K562 (cell line): ENCODE results near the gene WDR20. TPM values are rescaled to one million over a fixed set of nuclear protein-coding genes. Genes with fewer than 3 reads are reported as not detected.

Experiments
- ARID2 ChIP-seq: fragments of 450-650 bp; IDR thresholded peaks from 2 replicates; pipeline ENCODE4 v1.6.1; 2017; ENCODE audit warnings: antibody characterized with exemption, mild to moderate bottlenecking
- HDAC8 ChIP-seq: fragments of 450-650 bp; IDR thresholded peaks from 2 replicates; pipeline ENCODE4 v1.6.1; 2016; ENCODE audit warnings: mild to moderate bottlenecking, missing genetic modification characterization, moderate library complexity, missing compliant biosample characterization
- LCOR ChIP-seq: sonication (generic); formaldehyde crosslinking; IDR thresholded peaks from 2 replicates; pipeline ENCODE4 v1.8.0; 2022; ENCODE audit warnings: mild to moderate bottlenecking, missing genetic modification reagents
- LEF1 ChIP-seq: fragments of 450-650 bp; IDR thresholded peaks from 2 replicates; pipeline ENCODE4 v1.6.1; 2016; ENCODE audit warnings: mild to moderate bottlenecking
- MGA ChIP-seq: fragments of 450-650 bp; IDR thresholded peaks from 2 replicates; pipeline ENCODE4 v1.6.1; 2016; ENCODE audit warnings: mild to moderate bottlenecking, moderate library complexity
- NCOA2 ChIP-seq, 2 experiments: fragments of 450-650 bp; IDR thresholded peaks; 2 replicates each; pipeline ENCODE4 v1.6.1; 2018; ENCODE audit warnings: mild to moderate bottlenecking in 2 of 2, moderate library complexity in 1 of 2; ENCODE audit not compliant: partially characterized antibody in 2 of 2
- ZNF165 ChIP-seq: fragments of 250-450 bp; sonication (Bioruptor Pico); IDR thresholded peaks from 2 replicates; pipeline ENCODE4 v1.4.0; 2020; ENCODE audit warnings: borderline replicate concordance
- ZNF217 ChIP-seq: sonication (generic); formaldehyde crosslinking; IDR thresholded peaks from 2 replicates; pipeline ENCODE4 v1.8.0; 2022; ENCODE audit warnings: mild to moderate bottlenecking, missing genetic modification reagents
- polyA plus RNA-seq, 8 experiments: library from polyadenylated mRNA; depleted of rRNA in 4 of 8; stranded (reverse) in 5 of 8; unstranded in 3 of 8; fragments of >200 nt; fragmentation: Nextera tagmentation in 2 of 8; fragmentation: Illumina TruSeq in 1 of 8; extraction: Ambion mirVana in 2 of 8; extraction: Trizol in 1 of 8; gene quantifications; 2 replicates each; pipeline versions ENCODE4 v1.2.1 to v1.2.3, GENCODE V29; 2011 to 2014; ENCODE audit warnings: inconsistent platforms in 1 of 8, missing spikeins in 1 of 8
- total RNA-seq, 7 experiments: library from RNA; depleted of rRNA in 6 of 7; stranded (reverse); fragments of >200 nt in 6 of 7; fragmentation: Illumina TruSeq in 2 of 7; extraction: Trizol in 2 of 7; gene quantifications; 2 replicates each; pipeline versions ENCODE4 v1.2.1 to v1.2.3, GENCODE V29; 2011 to 2021; ENCODE audit warnings: low replicate concordance in 1 of 7

WDR20 gene
- total and polyA plus RNA-seq, 9 of the 15 experiments (the other 6 are each of a cell fraction or from before 2014, with no cell fraction given) = 7.0 to 15.3 (median 11.8) TPM

DNA sequence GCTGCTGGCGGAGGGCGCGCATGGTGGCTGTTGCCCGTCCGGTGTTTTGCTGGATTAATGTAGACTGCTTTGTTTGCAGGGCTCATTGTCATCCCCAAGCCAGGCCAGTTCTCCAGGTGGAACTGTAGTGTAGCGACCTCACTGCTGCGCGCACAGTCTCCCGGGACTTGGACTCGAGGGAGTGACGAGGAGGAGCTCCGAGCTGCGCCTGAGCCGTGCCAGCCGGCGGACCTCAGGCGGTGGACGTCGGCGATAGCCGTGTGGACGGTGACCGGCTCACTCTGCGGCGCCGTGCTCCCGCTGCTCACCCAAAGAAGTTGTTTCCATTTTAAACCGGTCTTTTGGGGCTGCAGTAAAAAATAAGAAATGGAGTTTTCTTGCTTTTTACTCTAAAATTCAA lies 83.1 kb downstream of the WDR20 start (continued):
- TF ChIP-seq MGA (no peak), HDAC8 (tag) (no peak), LEF1 (no peak), NCOA2 (IDR thresholded peaks at IDR 0.05; ENCODE audit: partially characterized antibody in 2 of 2) (no peak), ZNF165 (CRISPR knock-in tag) (no peak), ZNF217 (CRISPR knock-in tag) (no peak), LCOR (no peak), ARID2 (no peak)
